Superior temporal gyrus (tissue), 1 donor: ENCODE results near the gene SIPA1L3.
"Not testable (repeated sequence)": the region's sequence is repeated elsewhere in the genome, so short reads cannot be mapped to it uniquely, and the experiment has no call there.

Experiments
- DNase-seq: peaks from one replicate; pipeline ENCODE4 v3.0.0-alpha.2; 2016; ENCODE audit errors: extremely low spot score

SIPA1L3 gene

DNA sequence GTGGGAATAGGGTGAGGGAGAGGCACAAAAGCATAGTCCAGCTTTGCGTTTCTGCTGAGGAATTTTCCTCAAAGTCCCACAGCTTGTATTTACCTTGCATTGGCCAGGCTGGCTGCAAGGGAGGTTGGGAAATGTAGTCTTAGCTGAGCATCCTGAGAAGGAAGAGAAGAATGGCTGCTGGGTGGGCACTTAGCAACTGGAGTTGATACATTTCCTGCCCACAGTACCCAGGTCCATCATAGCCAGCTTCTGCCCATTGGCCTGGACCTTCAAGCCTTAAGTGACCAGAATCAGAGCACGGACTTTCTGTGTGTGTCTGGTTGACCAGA, 112.4 kb downstream of the SIPA1L3 start:
- no peak for DNase-seq

DNA sequence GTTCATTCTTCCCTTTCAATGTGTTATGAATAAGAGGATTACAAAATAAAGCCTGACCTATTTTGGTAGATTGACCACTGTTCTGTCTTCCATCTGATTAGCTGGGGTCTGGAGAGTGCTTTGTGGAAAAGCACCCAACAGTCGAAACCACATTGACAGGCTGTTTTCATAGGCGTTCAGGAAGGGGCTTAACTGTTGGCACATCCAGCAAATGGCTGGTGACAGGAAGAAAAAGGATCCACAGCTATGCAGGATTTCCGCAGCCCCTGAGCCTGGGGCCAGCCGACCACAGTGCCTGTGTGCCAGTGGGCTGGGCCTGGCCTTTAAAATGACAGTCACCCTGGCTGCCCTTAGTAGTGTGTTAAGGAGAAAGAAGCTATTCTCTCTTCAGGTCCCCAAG, 113.3 kb downstream of the SIPA1L3 start:
- no peak for DNase-seq

DNA sequence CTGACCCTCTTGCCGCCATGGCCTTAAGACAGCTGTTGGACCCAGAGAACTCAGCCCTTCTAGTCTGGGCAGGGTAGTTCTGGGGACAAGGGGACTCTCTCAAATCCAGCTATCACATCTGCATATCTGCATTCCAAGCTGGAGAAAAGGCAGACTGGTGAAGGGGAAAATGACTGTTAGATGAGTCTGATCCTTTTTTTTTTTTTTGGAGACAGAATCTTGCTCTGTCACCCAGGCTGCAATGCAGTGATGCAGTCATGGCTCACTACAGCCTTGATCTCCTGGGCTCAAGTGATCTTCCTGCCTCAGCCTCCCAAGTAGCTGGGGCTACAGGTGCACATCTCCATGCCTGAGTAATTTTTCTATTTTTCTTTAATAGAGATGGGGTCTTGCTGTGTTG, 114.3 kb downstream of the SIPA1L3 start:
- no peak for DNase-seq

DNA sequence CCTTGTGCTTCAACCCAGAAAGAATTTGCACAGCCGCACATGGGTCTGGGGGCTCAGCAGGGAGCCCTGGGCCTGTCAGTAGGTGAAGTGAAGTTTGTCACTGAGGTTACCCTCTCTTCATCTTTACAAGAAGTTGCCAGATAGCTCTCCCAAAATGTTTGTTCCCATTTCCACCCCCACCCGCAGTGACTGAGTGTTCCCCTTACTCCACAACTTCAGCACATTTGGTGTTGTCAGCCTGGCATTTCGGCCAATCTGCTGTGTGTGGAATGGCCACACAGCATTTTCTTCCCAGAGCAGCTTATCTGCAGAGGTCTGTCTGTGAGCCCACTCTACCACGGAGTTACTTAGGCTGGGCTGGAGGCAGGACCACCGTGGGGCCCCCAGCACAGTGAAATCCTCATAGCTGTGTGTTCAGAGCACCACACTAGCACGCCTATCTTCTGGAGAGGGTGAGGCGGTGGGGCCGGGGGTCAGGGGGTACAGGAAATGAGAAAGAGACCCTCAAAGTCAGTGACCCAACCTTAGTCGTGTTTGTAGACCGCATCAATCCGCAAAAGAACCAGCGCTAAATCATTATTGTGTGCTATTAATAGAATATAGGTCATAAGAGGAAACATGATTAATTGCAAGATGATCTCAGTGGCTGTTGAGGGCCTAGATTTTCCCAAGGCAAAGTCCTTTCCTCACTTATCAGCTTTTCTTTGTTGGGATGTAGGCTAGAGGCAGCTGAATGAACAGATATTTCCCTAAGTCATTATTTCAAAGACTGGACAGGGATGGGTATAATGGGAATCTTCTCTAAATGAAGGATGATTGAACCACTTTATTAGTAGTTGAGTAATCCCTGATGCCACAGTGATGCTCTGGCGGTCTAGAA, 116.0 kb downstream of the SIPA1L3 start:
- no peak for DNase-seq

DNA sequence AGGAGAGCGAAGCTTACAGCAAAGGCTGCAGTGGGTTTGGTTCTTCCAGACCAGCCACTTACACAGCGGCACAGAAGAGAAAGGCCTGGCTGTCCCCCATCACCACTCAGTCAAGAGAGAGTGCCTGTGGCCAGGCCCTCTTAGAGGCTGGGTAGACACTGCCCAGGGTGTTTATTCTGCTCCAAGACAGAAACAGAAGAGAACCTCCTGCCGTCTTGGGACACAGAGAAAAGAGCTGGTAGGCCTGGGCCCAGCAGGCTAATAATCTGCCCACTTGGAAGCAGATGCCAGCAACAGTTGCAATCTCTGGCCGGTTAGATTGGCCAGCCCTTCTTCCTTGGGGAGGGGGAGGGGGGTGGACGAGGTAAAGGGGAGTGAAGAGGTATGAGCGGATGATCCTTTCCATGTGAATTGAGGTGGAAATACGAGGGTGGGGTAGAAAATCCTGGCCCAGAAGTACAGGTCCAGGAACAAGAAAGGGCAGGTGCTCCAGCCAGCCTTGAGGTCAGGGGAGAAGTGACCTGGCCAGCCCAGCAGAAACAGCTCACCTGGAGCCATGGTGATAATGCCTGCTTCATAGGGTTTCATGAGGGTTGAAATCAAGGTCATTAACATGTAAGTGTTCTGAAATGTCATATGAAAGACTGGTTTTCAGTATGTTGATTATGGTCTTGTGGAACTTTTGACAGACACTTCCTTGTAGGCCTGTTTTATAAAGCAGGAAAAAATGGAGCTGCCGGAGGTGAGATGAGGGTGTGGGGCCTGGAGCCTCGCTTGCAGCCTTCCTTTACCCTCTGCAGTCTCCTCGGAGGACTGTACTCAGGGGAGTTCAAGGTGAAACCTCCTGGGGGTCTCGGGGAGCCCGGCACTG, 116.9 kb downstream of the SIPA1L3 start:
- DNase-seq = no peak

DNA sequence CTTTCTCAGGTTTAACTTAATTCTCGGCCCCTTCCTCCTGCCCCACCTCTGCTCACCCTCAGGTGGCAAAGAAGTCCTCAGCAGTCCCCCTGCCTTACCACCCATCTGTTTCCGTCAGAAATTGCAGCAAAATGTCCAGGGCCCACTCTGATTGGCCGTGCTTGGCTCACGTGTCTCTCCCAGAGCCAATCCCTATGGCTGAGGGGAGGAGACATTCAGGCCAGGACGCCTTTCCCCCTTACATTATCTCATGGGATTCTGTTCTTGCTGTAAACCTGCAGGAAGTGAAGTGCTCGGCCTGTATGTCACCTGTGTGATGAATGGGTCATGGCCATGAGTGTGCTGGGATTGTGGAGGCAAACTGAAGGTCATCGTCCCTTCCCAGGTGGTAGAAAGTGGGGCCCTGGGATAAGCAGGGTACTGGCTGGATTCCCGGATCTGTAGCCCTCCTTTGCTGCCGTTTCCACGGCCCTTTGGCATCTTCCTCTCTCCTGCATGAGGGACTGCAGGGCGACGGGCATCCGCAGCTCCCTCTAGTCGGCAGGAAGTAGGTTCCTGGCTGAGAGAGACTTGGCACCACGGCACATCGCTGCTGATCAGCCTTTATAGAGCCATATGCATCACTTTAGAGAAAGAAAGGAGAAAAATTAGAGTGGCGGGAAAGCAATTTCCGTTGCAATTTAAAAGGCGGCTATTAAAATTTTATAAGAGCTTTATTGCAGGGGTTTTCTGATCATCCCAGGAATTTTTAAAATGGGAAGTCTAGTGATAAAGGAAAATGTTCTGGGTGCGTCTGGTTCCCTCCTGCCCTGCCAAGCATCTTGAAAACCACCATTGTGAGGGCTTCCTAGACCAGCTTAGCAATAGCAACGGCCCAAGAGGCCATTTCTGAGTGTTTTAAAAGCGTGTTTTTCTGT, 118.2 kb downstream of the SIPA1L3 start:
- no peak for DNase-seq

DNA sequence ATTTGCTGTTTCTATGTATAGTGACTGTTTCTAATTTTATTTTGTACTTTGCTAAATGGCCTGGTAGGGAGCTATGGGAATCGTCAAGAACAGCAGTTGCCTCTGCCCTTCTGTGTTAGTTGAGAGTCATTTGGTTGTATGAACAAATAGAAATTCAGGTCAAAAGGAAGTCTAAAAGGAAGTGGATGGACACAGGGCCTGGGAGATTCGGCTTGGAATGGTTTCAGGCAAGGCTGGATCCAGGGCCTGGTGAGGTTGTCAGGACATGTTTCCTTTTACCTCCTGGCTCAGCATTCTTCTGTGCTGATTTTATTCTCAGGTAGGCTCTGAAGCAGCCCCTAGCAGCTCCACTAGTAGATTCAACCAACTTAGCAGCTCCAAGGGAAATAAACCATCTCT, 118.9 kb downstream of the SIPA1L3 start:
- DNase-seq = no peak

DNA sequence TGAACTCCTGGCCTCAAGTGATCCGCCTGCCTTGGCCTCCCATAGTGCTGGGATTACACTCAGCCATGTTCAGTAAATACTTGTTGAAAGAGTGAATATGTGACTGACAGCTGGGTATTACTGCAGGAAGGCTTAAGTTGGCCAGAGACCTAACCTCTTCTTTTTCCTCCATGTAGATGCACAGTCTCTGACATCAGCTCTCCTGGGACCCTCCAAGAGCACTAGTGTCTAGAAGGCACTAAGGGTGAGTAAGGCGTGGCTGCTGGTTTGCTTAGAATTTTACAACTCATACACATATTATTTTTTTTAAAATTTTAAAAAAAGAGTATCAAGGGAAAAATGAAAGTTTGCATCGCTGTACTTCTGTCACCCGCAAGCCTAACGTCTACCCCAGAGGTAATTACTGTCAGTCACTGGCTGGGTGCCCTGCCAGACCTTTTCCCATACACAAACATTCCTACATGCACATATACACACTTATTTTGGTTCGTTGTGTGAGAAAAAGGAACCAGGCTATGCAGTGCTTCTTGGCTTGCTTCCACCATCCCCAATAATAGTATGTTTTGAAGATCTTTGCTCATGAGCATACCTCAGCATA, 122.0 kb downstream of the SIPA1L3 start:
- DNase-seq = no peak

DNA sequence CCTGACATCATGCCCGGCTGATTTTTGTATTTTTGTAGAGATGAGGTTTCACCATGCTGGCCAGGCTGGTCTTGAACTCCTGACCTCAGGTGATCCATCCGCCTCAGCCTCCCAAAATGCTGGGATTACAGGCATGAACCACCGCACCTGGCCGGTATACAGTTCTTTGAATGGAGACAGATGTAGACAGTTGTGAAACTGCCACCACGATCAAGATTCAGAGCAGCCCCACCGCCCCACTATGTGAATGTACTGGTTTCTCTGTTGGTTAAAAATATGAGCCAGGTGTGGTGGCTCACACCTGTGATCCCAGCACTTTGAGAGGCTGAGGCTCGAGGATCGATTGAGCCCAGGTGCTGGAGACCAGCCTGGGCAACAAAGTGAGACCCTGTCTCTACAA, 123.0 kb downstream of the SIPA1L3 start:
- not testable (repeated sequence) for DNase-seq

DNA sequence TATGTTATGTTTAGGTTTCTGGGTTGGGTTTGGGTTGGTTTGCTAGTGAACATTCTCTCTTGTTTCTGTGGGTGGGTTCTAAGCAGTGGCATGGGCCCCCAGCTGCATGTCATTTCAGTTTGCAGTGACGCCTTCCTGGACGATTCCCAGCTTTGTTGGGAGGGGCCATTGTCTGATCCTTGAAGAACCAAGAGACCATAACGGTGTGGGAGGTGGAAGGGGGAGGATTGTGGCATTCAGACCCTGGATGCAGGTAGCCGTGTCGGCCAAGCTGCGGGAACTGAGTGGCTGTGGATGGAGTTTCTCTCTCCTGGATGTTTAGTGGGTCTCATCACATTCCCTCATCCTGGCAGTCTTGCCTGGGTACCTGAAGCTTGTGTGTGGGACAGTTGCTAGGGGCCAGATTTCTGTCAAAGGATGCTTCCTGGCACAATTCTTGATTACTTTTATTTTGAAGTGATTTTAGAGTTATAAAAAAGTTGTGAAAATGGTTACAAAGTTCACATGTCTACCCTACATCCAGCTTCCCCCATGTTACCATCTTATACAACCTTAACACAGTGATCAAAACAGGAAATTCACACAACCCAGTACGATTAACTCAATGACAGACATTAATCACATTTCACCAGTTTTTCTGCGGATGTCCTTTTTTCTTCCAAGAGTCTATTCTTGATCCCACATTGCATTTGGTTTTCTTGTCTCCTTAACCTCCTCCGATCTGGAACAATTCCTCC, 123.8 kb downstream of the SIPA1L3 start:
- DNase-seq = no peak

DNA sequence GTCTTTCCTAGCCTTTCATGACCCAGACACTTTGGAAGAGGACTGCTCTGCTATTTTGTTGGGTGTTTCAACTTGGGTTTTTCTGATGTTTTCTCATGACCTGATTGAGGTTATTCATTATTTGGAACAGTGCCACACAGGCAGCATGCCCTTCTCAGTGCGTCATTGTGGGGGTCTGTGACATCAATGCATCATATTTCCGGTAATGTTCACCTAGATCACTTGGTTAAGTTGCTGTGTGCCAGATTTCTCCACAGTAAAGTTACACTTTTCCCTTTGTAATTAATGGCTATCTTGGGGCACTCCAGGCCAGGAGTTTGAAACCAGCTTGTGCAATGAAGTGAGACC, 124.4 kb downstream of the SIPA1L3 start:
- DNase-seq = no peak

DNA sequence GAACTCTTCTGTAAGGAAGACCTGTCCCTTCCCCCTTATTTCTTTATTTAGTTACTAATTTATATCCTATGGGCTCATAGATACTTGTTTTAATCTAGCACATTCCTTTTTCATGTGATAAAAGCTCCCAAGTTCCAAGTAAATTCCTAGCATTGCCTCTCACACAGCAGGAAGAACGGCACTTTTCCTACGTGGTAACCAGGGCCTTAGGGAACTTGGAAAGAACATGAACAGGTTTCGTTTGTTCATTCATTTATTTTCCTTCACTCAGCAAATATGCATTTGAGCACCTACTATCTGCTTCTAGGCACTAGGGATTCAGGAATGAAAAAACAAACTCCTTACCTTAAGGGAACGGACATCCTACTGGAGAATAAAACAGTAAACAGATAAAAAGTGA, 125.1 kb downstream of the SIPA1L3 start:
- no peak for DNase-seq

DNA sequence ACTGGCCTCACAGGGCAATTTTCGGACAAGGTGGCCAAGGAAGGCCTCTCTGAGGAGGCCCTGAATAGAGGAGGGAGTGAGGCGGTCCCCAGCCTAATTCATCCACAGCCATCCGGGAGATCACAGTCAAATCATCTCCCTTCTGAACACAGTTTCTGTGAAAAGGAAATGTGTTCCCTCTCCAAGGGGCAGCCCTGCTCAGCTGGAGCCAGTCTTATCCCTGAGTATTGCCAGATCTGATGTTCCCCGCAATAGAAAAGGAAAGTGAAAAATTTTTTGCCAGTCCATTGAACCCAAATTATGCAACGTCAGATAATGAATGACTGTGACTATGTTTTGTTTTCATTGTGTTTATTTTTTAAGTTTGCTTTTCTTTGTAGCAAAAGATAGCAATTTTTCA, 125.9 kb downstream of the SIPA1L3 start:
- DNase-seq = no peak

DNA sequence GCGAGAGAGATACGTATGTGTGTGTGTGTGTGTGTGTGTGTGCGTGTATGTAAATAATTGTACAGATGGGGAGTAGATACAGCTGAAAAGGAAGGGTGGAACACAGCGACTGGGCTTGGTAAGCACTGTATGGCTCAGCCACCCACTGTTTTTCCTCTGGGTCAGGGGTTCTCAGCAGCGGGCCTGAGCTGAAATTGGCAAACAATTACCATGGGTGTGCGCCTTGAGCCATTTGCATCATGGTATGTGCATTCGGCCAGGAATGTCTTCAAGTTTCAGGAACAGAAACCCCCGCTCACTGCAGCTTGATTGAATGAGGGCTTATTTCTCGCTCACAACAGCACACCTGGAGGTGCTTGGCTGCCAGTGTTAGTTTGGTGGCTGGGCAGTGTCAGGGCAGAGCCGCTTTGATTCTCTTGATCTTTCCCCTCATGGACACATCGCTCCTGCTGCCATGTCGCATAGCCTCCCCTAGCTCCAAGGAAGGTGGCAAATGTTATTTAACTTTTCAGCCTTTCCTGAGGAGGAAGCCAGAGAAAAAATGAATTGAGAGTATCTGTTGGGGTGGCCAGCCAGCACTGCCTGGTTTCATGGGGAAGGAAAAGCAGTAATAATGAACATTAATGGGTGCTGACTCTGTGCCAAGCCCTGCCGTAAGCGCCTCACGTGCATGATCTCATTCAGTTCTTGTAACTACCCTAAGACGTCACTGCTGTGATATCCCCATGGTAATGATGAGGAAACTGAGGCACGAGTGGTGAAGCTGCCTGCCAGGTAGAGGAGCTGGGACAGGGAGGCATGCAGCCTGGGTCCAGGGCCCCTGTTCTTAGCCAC, 126.9 kb downstream of the SIPA1L3 start:
- no peak for DNase-seq

DNA sequence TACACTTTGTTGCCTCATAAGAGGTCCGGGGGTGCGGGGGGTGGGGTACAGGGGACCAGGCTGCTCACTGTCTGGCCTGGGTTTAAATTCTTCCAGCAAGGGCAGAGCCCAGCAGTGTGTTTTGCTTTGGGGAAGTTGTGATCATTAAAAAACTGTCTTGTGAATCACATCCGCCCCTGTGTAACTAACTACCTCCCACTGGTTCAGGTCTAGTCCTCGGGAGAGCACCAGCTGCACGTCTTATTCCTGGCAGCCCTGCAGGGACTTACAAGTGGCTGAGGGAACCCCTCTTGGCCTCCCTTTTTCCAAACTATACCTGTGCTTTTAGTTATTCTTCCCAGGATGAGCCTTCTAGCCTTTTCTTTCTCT, 127.5 kb downstream of the SIPA1L3 start:
- DNase-seq = no peak

DNA sequence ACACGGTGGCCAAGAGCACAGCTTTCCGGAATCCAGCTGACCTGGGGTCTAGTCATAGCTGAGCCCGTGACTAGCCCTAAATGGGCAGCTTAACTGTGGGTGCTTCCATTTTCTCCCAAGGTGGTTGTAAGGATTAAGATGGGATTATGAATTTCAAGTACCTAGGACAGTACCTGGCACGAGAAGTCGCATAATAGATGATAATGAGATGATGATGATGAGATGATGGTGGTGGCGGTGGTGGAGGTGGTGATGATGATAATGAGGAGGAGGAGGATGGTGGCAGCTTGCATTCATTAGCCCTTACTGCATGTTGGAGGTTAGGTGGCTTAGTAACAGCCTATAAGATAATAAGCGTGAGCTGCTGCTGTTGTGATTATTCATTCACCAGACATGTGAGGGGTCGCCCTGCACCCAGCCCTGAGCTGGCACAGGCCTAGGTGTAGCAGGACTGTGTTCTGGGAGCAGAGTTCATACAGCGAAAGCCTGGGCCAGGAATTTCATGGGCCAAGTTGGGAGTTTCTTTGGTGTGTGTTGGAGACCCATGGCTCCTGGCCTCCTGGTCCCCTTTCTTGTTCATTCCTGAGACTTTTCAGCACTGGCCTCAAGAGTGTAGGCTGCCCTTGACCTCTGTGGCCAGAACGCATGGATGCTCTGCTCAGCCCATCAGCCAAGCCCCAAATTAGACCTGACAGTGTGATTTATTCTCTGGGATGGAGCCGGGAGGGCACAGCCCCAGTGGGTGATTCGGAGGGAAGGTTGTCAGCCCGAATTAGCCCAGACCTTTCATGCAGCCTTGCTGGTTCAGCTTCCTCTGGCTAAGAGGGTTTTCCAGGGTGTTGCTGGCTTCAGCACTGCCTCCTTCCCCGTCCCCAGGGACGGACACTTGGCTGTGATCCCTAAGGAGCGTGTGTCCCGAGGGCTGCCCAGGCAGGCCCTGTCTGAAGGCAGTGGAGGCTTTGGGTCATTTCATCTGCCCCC, 128.8 kb downstream of the SIPA1L3 start:
- no peak for DNase-seq

DNA sequence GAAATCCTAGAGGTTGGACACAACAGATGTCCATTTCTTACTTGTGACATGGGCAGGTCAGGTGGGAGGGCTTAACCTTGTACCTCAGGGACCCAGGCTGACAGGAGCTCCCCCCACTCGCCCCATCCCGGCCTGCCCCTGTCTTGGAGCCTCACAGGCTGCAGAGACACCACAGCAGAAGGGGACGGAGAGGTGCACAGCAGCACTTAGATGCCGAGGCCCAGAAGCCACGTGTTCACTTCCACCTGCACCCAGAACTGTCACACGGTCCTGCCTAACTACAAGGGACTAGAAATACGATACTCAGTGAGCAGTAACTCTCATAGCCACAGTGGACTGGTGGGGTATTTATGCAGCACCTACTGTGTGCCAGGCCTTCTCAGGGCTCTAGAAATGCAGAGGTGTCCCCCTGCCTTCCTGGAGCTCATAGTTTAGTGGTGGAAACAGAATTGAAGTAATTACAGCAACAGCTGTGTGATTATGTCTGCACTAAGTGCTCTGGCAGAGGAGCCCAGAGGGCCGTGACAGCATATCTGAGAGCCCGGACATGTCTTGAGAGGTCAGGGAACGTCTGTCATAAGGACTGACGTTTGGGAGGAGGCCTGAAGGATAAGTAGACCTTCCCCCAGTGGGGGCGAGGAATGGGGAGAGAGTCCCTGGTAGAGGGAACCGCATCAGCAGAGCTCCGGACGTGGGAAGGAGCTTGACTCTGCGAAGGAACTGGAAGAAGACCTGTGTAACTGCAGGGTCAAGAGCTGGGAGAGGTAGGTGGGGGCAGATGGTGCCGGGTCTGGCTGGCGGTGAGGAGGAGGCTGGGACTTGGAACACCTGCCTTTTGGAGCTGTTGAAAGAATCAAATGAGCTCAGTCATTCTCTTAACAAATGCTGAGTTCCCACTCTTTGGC, 130.0 kb downstream of the SIPA1L3 start:
- no peak for DNase-seq

DNA sequence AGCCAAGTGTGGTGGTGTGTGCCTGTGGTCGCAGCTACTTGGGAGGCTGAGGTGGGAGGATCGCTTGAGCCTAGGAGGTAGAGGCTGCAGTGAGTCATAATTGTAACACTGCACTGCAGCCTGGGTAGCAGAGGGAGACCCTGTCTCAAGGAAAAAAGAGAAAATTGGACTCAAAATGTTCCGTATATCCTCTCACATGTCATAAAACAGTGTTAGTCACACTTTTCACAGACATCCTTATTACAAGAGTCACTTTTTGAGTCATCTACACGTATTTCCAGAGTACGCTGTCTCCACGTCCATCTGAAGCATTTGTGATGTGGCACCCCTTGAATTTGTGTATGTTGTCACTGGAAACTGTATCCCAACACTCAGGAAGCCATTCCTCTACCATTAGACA, 133.0 kb downstream of the SIPA1L3 start:
- no peak for DNase-seq
